NCI-H128 (cell line): ENCODE data around the gene HAP1.
"Not testable (repeated sequence)": the region's sequence is repeated elsewhere in the genome, so short reads cannot be mapped to it uniquely, and the experiment has no call there.

Experiments used
- DNase-seq: peaks from one replicate; lab custom pipeline; 2025; ENCODE audit not compliant: unreplicated experiment; lab: John Stamatoyannopoulos, UW

Gene HAP1

GRCh38 chr17:41691031-41691777, 43.2 kb downstream of the HAP1 start:
- no peak for DNase-seq

- no peak for DNase-seq
These were observed 43.9 kb downstream of the HAP1 start for GRCh38 chr17:41690497-41690896.

DNA sequence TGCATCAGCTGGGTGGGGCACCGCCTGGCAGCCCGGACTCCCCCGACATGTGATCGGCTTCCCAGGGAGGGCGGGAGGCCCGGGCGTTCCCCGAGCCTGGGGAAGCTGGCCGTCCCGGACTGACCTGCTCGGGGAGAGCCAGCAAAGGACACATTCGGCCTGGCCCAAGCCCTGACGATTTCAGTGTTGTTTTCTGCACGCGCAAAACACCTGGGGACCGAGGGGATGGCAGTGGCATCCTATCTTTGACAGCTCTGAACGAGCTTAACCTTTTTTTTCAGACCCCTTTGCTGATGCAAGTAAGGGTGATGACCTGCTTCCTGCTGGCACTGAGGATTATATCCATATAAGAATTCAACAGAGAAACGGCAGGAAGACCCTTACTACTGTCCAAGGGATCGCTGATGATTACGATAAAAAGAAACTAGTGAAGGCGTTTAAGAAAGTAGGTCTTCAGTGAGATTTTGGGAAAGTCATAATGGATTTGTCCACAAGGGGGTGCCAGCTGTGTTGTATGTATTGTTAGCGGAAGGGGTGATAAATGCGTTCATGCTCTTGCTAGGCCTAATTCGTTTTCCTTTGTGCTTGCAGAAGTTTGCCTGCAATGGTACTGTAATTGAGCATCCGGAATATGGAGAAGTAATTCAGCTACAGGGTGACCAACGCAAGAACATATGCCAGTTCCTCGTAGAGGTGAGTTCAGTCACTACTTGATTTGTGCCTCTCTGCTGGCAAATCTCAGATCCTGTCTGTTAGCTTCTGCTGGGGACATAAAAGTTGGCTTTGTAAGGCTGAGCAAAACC, 44.7 kb downstream of the HAP1 start:
- no peak for DNase-seq

GRCh38 chr17:41688641-41689496, 45.6 kb downstream of the HAP1 start, which contains the start of gene EIF1:
EIF1 (plus strand) TSS chr17:41688885; CDS start chr17:41689039, 154 bp downstream.
- DNase-seq, result peak; percentile 96

GRCh38 chr17:41687828-41688640, 46.4 kb downstream of the HAP1 start:
- no peak for DNase-seq

GRCh38 chr17:41686281-41686680, 48.2 kb downstream of the HAP1 start:
- no peak for DNase-seq

- not testable (repeated sequence) for DNase-seq
These were observed 48.7 kb downstream of the HAP1 start for GRCh38 chr17:41685753-41686152.

DNA sequence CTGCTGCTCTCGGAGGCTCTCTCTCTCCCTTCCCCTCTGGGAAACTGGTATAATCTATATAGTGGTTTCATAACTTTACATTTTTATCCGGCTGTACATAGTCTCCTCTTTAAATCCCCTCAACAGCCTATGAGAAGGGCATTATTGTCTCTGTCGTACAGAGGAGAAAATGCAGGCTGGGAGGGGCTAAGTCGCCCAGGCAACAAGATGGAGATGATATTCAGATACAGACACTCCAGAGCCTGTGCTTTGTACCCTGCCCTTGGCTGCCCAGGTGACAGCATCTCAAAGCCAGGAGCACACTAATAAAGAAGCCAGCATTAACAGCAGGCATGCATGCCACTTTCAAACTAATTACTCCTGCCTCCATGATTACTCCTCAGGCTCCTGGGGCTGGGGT, 50.4 kb downstream of the HAP1 start:
- DNase-seq, result no peak

- no peak for DNase-seq
These were observed 50.9 kb downstream of the HAP1 start for GRCh38 chr17:41683441-41684007.

DNA sequence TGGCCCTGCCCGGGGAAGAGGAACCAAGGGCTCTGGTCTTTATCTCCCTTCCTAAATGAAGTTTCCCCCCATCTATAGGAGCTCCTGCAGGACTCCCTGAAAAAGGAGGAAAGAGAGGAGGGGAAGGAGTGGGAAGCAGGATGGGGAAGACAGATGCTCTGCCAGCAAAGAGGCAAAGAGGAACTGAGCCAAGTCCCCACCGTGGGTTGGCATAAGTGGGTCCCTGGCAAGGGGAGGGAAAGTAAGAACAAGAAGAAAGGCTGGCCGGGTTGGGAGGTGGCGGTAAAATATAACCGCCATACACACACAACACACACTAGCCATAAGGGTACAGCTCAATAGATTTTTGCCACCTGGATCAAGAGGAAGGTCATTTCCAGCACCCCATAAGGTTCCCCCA, 51.8 kb downstream of the HAP1 start:
- no peak for DNase-seq

GRCh38 chr17:41681776-41682175, 52.7 kb downstream of the HAP1 start:
- DNase-seq, result no peak

GRCh38 chr17:41680426-41681040, 53.9 kb downstream of the HAP1 start:
- DNase-seq, result no peak

DNA sequence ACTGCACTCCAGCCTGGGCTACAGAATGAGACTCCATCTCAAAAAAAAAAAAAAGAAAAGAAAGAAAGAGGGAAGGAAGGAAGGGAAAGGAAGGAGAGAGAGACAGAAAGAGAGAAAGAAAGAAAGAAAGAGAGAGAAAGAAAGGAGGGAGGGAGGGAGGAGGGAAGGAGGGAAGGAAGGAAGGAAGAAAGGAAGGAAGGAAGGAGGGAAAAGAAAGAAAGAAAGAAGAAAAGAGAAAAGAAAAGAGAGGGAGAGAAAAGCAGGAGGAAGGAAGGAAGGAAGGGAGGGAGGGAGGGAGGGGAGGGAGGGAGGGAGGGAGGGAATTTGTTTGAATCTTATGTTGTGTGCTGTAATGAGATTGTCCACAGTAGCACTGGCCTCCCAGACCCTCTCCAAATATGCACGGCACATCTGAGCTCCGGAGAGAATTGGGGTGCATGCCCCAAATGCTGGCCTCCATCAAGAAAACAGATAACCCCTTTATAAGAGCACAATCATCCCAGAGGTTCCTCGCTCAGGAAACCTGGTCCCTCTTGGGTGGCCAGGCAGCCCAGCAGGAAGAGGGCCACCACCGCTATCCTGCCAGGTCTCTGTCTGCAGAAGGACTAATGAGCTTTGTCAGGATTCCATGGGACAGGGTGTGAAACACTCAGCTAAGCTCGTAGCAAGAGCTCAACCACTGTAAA, 54.6 kb downstream of the HAP1 start:
- DNase-seq, result no peak

- no peak for DNase-seq
These were observed 55.3 kb downstream of the HAP1 start for GRCh38 chr17:41678907-41679739.

DNA sequence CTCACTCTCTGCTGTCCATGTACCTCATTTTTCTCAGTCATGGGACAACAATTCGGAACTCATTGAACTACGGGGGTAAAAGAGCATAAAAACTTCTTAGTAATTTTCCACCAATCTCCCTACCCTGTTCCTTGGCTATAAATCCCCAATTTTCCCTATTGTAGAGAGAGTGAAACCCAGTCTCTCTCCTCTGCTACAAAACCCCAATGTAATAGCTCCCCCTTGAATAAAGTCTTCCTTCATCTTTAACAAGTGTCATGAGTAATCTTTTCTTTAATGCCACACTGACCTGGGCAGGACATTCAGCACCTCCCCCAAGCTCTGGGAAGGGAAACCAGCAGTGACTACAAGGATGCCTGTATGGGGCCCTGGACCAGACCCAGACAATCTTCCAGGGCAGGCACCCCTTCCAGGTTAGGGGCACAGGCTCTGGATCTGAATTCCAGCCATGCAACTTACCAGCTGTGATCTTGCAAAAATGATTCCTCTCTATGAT, 56.0 kb downstream of the HAP1 start:
- DNase-seq, result no peak

- no peak for DNase-seq
These were observed 58.4 kb downstream of the HAP1 start for GRCh38 chr17:41676058-41676419.

DNA sequence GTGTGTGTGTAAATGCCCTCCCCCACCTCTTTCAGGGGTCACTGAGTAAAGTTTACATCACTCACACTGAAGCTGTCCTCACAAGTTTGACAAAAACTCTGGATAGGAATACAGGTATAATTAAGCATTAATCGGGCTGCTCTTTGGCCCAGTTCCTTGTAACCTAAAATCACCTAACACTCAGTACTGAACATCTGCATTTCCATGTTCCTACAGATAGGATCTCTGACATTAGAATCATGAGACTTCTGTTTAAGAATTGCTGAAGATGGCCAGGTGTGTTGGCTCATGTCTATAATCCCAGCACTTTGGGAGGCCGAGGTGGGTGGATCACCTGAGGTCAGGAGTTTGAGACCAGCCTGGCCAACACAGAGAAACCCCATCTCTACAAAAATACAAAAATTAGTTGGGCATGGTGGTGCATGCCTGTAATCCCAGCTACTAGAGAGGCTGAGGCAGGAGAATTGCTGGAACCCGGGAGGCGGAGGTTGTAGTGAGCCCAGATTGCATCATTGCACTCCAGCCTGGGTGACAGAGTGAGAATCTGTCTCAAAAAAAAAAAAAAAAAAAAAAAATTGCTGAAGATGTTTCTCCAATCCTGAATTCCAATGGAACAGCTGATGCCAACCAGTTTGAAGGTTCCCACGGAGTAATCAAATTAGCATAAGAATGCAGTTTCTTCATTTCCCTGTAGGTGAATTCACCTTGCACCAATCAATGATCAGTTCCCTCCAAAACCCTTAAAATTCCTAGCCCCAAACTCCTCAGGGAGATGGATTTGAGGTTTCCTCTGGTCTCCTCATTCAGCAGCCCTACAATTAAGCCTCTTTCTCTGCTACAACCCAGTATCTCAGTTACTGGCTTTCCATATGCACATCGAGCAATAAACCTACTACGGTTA, 59.0 kb downstream of the HAP1 start:
- not testable (repeated sequence) for DNase-seq
